Measurements from ENCODE around the gene CATSPERD. TPM values are rescaled to one million over a fixed set of nuclear protein-coding genes. Genes with fewer than 3 reads are reported as not detected.

The CATSPERD gene
- polyA plus RNA-seq, 3 donors: not detected

GRCh38 chr19:5808120-5808816 lies 87.8 kb downstream of the CATSPERD start:
- WGBS, 3 donors: 73 to 86% (median 84%) methylated on average over 20 to 21 of the region's 21 CpGs
- no peak overlapping the region for H3K27ac ChIP-seq (ENCODE audit: low read depth, low read length)

DNA sequence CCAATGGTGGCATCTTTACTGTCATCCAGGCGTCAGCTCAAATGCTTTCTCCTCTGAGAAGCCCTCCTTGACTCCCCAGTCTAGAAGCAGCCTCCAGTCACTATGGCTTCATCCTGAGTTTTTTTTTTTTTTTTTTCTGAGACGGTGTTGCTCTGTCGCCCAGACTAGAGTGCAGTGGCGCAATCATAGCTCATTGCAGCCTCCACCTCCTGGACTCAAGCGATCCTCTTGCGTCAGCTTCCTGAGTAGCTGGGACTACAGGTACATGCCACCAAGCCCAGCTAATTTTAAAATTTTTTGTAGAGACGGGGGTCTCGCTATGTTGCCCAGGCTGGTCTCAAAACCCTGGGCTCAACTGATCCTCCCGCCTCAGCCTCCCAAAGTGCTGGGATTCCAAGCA lies 88.6 kb downstream of the CATSPERD start:
- WGBS, 3 donors: 57 to 90% (median 76%) methylated on average over 9 of the region's 9 CpGs
- H3K27ac ChIP-seq (ENCODE audit: low read depth, low read length): no peak overlapping the region

DNA sequence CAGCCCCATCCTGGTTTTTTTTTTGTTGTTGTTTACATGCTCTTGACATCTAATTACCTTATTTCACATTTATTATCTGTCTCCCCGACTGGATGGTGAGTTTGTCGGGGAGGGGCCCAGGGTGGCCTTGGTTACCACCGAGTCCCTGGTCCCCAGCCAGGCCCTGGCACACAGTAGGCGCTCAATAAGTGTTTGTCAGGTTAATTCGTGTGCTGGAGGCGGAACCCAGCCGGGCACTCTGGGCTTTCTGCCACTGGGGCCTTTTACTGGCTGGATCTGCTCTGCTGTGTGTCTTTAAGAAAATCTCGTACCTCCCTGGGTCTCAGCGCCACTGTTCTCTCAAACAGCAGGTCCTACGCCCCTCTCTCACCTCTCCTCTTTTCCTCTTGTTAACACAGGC lies 89.0 kb downstream of the CATSPERD start:
- no peak overlapping the region for H3K27ac ChIP-seq (ENCODE audit: low read depth, low read length)
- WGBS, 3 donors: 70 to 80% (median 78%) methylated on average over 10 of the region's 10 CpGs

- WGBS, 3 donors: 87 to 97% (median 92%) methylated on average over 4 of the region's 4 CpGs
- no peak overlapping the region for H3K27ac ChIP-seq (ENCODE audit: low read depth, low read length)
Observed at GRCh38 chr19:5811117-5811516, 90.7 kb downstream of the CATSPERD start.

GRCh38 chr19:5814123-5814851 lies 93.8 kb downstream of the CATSPERD start:
- no peak overlapping the region for H3K27ac ChIP-seq (ENCODE audit: low read depth, low read length)
- WGBS, 3 donors: 73 to 76% (median 73%) methylated on average over 8 to 9 of the region's 9 CpGs

DNA sequence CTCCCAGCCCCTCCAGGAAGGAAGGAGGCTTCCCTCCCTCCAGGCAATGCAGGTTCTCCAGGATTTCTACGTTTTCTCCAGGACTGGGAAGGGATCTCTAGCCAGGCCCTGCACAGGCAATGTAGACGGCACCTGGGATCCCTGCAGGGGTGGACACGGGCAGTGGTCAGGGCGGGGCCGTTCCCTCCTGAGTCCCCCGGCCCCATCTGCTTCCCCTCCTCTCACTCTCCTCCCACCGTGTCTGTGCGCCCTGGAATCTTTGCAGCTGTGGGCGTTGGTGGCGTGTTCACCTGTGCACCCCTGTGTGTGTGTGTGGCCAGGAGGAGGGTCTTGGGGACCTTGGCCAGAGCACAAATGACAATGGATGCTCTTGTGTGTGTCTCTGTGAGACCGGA lies 94.4 kb downstream of the CATSPERD start:
- WGBS, 3 donors: 61 to 68% (median 64%) methylated on average over 10 to 11 of the region's 11 CpGs
- H3K27ac ChIP-seq (ENCODE audit: low read depth, low read length): no peak overlapping the region

GRCh38 chr19:5817218-5817617 lies 96.8 kb downstream of the CATSPERD start:
- H3K27ac ChIP-seq (ENCODE audit: low read depth, low read length): no peak overlapping the region
- 85 to 94% (median 92%) methylated on average over 2 of the region's 2 CpGs for WGBS, 3 donors

GRCh38 chr19:5818594-5818993 lies 98.2 kb downstream of the CATSPERD start:
- H3K27ac ChIP-seq (ENCODE audit: low read depth, low read length): no peak overlapping the region
- 52 to 83% (median 78%) methylated on average over 10 of the region's 10 CpGs for WGBS, 3 donors

DNA sequence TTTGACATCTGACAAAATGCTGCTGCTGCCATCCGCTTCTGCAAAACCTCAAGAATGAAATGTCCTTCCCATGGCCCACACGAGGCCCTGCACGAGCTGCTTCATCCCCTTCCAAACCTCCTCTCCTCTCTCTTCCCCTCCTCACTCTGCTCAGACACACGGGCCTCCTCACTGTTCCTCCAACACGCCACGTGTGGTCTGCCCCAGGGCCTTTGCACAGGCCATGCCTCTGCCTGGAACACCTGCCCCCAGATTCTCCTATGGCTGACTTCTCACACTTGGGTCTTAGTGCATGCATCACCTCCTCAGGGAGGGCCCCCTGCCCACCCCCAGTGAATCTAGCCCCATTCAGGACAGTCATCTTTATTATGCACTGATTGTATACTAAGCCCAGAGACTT lies 100.3 kb downstream of the CATSPERD start:
- no peak overlapping the region for H3K27ac ChIP-seq (ENCODE audit: low read depth, low read length)
- 50 to 72% (median 51%) methylated on average over 6 of the region's 6 CpGs for WGBS, 3 donors

DNA sequence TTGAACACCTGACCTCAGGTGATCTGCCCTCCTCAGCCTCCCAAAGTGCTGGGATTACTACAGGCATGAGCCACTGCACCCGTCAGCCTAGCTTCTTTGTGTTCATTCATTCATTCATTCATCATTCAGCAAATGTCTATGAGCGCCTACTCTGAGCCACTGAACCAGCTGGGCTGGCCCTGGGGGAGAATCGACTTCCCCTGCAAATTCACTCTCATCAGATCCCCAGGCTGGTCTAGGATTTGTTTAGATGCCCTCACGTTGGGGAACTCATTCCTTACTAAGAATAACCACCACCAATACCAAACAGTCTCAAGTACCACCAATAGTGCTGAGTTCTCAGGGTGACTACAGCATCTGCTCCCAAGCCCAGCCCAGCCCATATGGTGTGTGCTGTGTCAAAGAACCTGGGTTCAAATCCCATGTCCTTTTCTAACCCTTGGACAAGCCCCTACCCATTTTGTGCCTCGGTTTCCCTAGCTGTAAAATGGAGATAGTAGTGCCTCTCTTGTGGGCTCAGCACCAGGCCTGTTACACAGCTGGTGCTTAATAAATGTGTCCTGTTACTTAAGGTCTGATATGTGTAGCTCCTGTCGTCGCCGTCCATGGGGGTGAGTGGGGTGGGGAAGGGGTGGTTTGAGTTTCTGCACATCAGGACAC lies 101.2 kb downstream of the CATSPERD start:
- 47 to 66% (median 66%) methylated on average over 8 of the region's 8 CpGs for WGBS, 3 donors
- H3K27ac ChIP-seq (ENCODE audit: low read depth, low read length): no peak overlapping the region

DNA sequence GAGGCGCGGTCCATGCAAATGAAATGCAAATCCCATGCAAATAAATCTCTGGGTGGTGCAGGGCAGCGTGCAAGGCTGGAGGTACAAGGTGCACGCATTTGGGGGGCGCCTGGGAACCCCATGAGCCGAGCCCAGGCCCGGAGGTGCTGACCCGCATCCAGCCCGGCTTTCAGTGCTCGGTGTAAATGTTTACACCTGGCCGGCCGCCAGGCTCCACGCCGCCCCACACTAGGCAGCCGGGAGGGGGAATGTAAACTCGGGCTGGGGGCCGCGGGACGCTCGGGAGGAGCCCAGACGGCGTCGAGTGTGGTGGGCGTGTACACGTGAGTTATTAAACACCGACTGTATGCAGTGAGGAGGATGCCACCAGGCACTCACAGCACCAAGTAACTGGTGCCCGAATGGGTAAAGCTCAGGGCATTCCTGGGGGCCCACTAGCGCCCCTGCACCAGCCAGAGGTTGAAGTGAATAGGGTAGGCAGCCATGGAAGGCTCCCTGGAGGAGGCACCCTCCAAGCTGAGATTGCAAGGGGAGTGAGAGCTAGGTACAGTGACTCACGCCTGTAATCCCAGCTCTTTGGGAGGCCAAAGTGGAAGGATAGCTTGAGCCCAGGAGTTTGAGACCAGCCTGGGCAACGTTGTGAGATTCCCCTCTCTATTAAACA lies 101.9 kb downstream of the CATSPERD start:
- no peak overlapping the region for H3K27ac ChIP-seq (ENCODE audit: low read depth, low read length)
- WGBS, 3 donors: 18 to 50% (median 40%) methylated on average over 30 of the region's 30 CpGs

GRCh38 chr19:5823579-5824281 lies 103.3 kb downstream of the CATSPERD start:
- 77 to 86% (median 81%) methylated on average over 30 of the region's 30 CpGs for WGBS, 3 donors
- no peak overlapping the region for H3K27ac ChIP-seq (ENCODE audit: low read depth, low read length)

- no peak overlapping the region for H3K27ac ChIP-seq (ENCODE audit: low read depth, low read length)
- 87 to 92% (median 90%) methylated on average over 9 to 10 of the region's 10 CpGs for WGBS, 3 donors
Observed at GRCh38 chr19:5824751-5825150, 104.3 kb downstream of the CATSPERD start.

DNA sequence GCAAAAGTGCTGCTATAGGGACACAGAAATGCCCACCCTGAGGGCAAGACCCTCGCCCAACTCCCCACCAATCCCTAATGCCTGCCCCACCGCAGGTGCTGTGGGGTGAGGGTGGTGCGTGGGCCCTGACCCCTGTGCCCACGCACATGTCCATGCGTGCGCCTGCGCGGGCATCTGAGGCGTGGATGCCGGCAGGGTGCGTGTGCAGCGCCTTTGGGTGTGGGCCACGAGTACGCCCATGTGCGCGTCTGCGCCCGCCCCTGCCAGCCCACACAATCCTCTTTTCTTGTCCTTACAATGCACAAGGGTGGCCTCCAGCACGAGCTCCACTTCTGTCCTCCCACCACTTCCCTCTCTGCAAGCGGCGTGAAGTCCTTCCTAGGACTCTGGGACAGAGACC lies 104.7 kb downstream of the CATSPERD start:
- WGBS, 3 donors: 92 to 95% (median 94%) methylated on average over 20 to 21 of the region's 21 CpGs
- no peak overlapping the region for H3K27ac ChIP-seq (ENCODE audit: low read depth, low read length)

DNA sequence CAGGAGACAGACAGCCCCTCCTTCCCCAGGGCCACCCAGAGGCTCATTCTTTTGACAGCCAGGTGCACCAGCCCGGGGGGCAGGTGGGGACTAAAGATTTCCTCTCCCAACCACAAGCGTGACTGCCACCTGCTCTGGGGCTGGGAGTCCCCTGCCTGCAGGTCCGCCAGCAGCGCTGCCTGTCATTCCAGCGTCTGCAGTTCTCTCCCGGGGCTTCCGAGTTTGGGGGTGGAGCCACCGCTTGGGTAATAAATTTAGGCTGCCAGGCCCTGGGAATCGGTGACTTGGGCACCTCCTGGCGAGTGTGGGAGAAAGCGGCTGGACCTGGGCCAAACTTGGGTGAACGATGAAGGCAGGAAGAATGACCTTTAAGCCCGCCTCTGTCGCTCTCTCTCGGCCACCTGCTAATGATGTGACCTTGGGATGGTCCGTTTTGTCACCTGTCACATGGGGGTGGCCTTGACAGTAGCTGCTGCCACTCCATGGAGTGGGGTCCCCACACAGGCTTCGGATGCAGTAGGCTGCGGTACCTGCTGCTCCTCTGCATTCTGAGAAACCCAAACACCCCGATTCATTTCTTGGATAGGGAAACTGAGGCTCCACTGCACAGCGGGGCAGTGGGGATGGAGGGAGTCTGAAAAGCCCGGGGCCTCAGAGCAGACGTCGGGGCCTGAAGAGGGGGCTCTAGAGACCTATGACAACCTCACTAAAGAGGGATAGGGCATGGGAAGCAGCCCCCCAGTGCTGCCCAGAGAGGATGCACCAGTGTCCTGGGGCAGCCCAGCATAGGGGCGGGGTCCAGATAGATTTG lies 106.3 kb downstream of the CATSPERD start:
- WGBS, 3 donors: 8 to 19% (median 16%) methylated on average over 24 of the region's 24 CpGs
- H3K27ac ChIP-seq (ENCODE audit: low read depth, low read length): no peak overlapping the region

- 15 to 20% (median 16%) methylated on average over 22 to 37 of the region's 37 CpGs for WGBS, 3 donors
- no peak overlapping the region for H3K27ac ChIP-seq (ENCODE audit: low read depth, low read length)
Observed at GRCh38 chr19:5827342-5827890, 107.0 kb downstream of the CATSPERD start.

DNA sequence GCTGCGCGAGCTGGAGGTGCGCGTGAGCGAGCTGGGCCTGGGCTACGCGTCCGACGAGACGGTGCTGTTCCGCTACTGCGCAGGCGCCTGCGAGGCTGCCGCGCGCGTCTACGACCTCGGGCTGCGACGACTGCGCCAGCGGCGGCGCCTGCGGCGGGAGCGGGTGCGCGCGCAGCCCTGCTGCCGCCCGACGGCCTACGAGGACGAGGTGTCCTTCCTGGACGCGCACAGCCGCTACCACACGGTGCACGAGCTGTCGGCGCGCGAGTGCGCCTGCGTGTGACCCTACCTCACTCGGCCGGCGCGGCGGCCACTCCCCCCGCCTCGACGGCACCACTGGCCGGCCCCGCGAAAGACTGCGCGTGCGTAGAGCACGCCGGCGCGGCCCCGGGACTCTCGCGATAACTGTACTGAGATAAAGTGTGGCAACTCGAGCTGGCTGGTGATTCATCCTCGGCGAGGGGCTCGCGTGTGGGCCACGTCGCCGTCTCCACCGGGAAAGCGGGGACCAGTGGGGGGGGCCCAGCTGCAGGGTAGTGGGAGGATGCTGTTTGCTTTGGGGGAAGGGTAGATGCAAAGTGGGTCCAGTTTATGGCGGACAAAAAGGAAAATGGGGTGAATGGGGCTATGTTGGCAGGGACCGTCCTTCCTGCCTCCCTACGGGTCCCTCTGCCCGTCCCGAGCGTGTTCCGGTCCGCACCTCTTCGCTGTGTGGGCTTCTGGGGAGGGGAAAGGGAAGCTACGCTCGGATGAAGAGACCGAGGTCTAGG lies 107.6 kb downstream of the CATSPERD start:
- 1 to 4% (median 1%) methylated on average over 78 to 91 of the region's 91 CpGs for WGBS, 3 donors
- H3K27ac ChIP-seq (ENCODE audit: low read depth, low read length): no peak overlapping the region
